ENCODE measurements around the gene LEP.
"Not testable (repeated sequence)": the region's sequence is repeated elsewhere in the genome, so short reads cannot be mapped to it uniquely, and the experiment has no call there.

Gene LEP

GRCh38 chr7:128231677-128232076 lies 9.4 kb upstream of the LEP start:
- peaks cover 9% of the 10 kb centered on the region for H3K4me1 ChIP-seq (ENCODE audit: control insufficient read depth, insufficient read depth, low read length)
- H3K27ac ChIP-seq (ENCODE audit: low read depth, low read length) = no peak overlapping the region
- H3K4me3 ChIP-seq (ENCODE audit: low read depth, low read length) = no peak overlapping the region
- no peaks in the 10 kb centered on the region for H3K36me3 ChIP-seq (ENCODE audit: control insufficient read depth, insufficient read depth, low read length)
- no peaks in the 10 kb centered on the region for H3K27me3 ChIP-seq (ENCODE audit: control insufficient read depth, insufficient read depth, low read length)
- no peaks in the 10 kb centered on the region for H3K9me3 ChIP-seq (ENCODE audit: control insufficient read depth, insufficient read depth, low read length)
- no peak overlapping the region for H3K9ac ChIP-seq (ENCODE audit: low read depth, low read length)

GRCh38 chr7:128233471-128233870 lies 7.6 kb upstream of the LEP start:
- Histone ChIP-seq H3K4me1 (ENCODE audit: control insufficient read depth, insufficient read depth, low read length) (peaks cover 9% of the 10 kb centered on the region), H3K9me3 (ENCODE audit: control insufficient read depth, insufficient read depth, low read length) (no peaks in the 10 kb centered on the region), H3K9ac (ENCODE audit: low read depth, low read length) (no peak overlapping the region), H3K27ac (ENCODE audit: low read depth, low read length) (no peak overlapping the region), H3K36me3 (ENCODE audit: control insufficient read depth, insufficient read depth, low read length) (no peaks in the 10 kb centered on the region), H3K27me3 (ENCODE audit: control insufficient read depth, insufficient read depth, low read length) (no peaks in the 10 kb centered on the region), H3K4me3 (ENCODE audit: low read depth, low read length) (no peak overlapping the region)

GRCh38 chr7:128234476-128235026 lies 6.5 kb upstream of the LEP start:
- Histone ChIP-seq H3K4me1 (ENCODE audit: control insufficient read depth, insufficient read depth, low read length) (peaks cover 6% of the 10 kb centered on the region), H3K9me3 (ENCODE audit: control insufficient read depth, insufficient read depth, low read length) (no peaks in the 10 kb centered on the region), H3K27ac (ENCODE audit: low read depth, low read length) (no peak overlapping the region), H3K36me3 (ENCODE audit: control insufficient read depth, insufficient read depth, low read length) (no peaks in the 10 kb centered on the region), H3K9ac (ENCODE audit: low read depth, low read length) (no peak overlapping the region), H3K4me3 (ENCODE audit: low read depth, low read length) (no peak overlapping the region), H3K27me3 (ENCODE audit: control insufficient read depth, insufficient read depth, low read length) (no peaks in the 10 kb centered on the region)

GRCh38 chr7:128235471-128235870 lies 5.6 kb upstream of the LEP start:
- Histone ChIP-seq H3K4me1 (ENCODE audit: control insufficient read depth, insufficient read depth, low read length) (no peaks in the 10 kb centered on the region), H3K9ac (ENCODE audit: low read depth, low read length) (no peak overlapping the region), H3K27me3 (ENCODE audit: control insufficient read depth, insufficient read depth, low read length) (no peaks in the 10 kb centered on the region), H3K27ac (ENCODE audit: low read depth, low read length) (no peak overlapping the region), H3K36me3 (ENCODE audit: control insufficient read depth, insufficient read depth, low read length) (no peaks in the 10 kb centered on the region), H3K4me3 (ENCODE audit: low read depth, low read length) (no peak overlapping the region), H3K9me3 (ENCODE audit: control insufficient read depth, insufficient read depth, low read length) (0 out of 2 replicates have a peak, but pooled peaks cover 5% of the 10 kb centered on the region)

GRCh38 chr7:128236924-128237586 lies 4.0 kb upstream of the LEP start:
- no peak overlapping the region for H3K9ac ChIP-seq (ENCODE audit: low read depth, low read length)
- H3K9me3 ChIP-seq (ENCODE audit: control insufficient read depth, insufficient read depth, low read length) = 0 out of 2 replicates have a peak, but pooled peaks cover 5% of the 10 kb centered on the region
- H3K4me1 ChIP-seq (ENCODE audit: control insufficient read depth, insufficient read depth, low read length) = no peaks in the 10 kb centered on the region
- H3K27me3 ChIP-seq (ENCODE audit: control insufficient read depth, insufficient read depth, low read length) = no peaks in the 10 kb centered on the region
- no peaks in the 10 kb centered on the region for H3K36me3 ChIP-seq (ENCODE audit: control insufficient read depth, insufficient read depth, low read length)
- H3K4me3 ChIP-seq (ENCODE audit: low read depth, low read length) = no peak overlapping the region
- no peak overlapping the region for H3K27ac ChIP-seq (ENCODE audit: low read depth, low read length)

GRCh38 chr7:128239146-128239545 lies 1.9 kb upstream of the LEP start:
- not testable (repeated sequence) for H3K27me3 ChIP-seq (ENCODE audit: control insufficient read depth, insufficient read depth, low read length); H3K4me3 ChIP-seq (ENCODE audit: low read depth, low read length); H3K9me3 ChIP-seq (ENCODE audit: control insufficient read depth, insufficient read depth, low read length); H3K4me1 ChIP-seq (ENCODE audit: control insufficient read depth, insufficient read depth, low read length); H3K36me3 ChIP-seq (ENCODE audit: control insufficient read depth, insufficient read depth, low read length); H3K9ac ChIP-seq (ENCODE audit: low read depth, low read length); H3K27ac ChIP-seq (ENCODE audit: low read depth, low read length)

GRCh38 chr7:128242661-128243060 lies 1.6 kb downstream of the LEP start:
- H3K36me3 ChIP-seq (ENCODE audit: control insufficient read depth, insufficient read depth, low read length) = no peaks in the 10 kb centered on the region
- H3K4me1 ChIP-seq (ENCODE audit: control insufficient read depth, insufficient read depth, low read length) = no peaks in the 10 kb centered on the region
- H3K27ac ChIP-seq (ENCODE audit: low read depth, low read length) = no peak overlapping the region
- no peaks in the 10 kb centered on the region for H3K27me3 ChIP-seq (ENCODE audit: control insufficient read depth, insufficient read depth, low read length)
- no peak overlapping the region for H3K4me3 ChIP-seq (ENCODE audit: low read depth, low read length)
- H3K9me3 ChIP-seq (ENCODE audit: control insufficient read depth, insufficient read depth, low read length) = 0 out of 2 replicates have a peak, but pooled peaks cover 5% of the 10 kb centered on the region
- no peak overlapping the region for H3K9ac ChIP-seq (ENCODE audit: low read depth, low read length)

GRCh38 chr7:128243273-128243672 lies 2.2 kb downstream of the LEP start:
- no peaks in the 10 kb centered on the region for H3K36me3 ChIP-seq (ENCODE audit: control insufficient read depth, insufficient read depth, low read length)
- 0 out of 2 replicates have a peak, but pooled peaks cover 5% of the 10 kb centered on the region for H3K9me3 ChIP-seq (ENCODE audit: control insufficient read depth, insufficient read depth, low read length)
- no peak overlapping the region for H3K4me3 ChIP-seq (ENCODE audit: low read depth, low read length)
- H3K27me3 ChIP-seq (ENCODE audit: control insufficient read depth, insufficient read depth, low read length) = no peaks in the 10 kb centered on the region
- H3K27ac ChIP-seq (ENCODE audit: low read depth, low read length) = no peak overlapping the region
- no peak overlapping the region for H3K9ac ChIP-seq (ENCODE audit: low read depth, low read length)
- no peaks in the 10 kb centered on the region for H3K4me1 ChIP-seq (ENCODE audit: control insufficient read depth, insufficient read depth, low read length)

- Histone ChIP-seq H3K4me3 (ENCODE audit: low read depth, low read length) (no peak overlapping the region), H3K9ac (ENCODE audit: low read depth, low read length) (no peak overlapping the region), H3K9me3 (ENCODE audit: control insufficient read depth, insufficient read depth, low read length) (0 out of 2 replicates have a peak, but pooled peaks cover 5% of the 10 kb centered on the region), H3K27me3 (ENCODE audit: control insufficient read depth, insufficient read depth, low read length) (no peaks in the 10 kb centered on the region), H3K27ac (ENCODE audit: low read depth, low read length) (no peak overlapping the region), H3K4me1 (ENCODE audit: control insufficient read depth, insufficient read depth, low read length) (no peaks in the 10 kb centered on the region), H3K36me3 (ENCODE audit: control insufficient read depth, insufficient read depth, low read length) (no peaks in the 10 kb centered on the region)
Measured at GRCh38 chr7:128244861-128245260, 3.8 kb downstream of the LEP start.

GRCh38 chr7:128247108-128247507 lies 6.0 kb downstream of the LEP start:
- Histone ChIP-seq H3K9me3 (ENCODE audit: control insufficient read depth, insufficient read depth, low read length) (no peaks in the 10 kb centered on the region), H3K4me1 (ENCODE audit: control insufficient read depth, insufficient read depth, low read length) (no peaks in the 10 kb centered on the region), H3K27ac (ENCODE audit: low read depth, low read length) (no peak overlapping the region), H3K36me3 (ENCODE audit: control insufficient read depth, insufficient read depth, low read length) (no peaks in the 10 kb centered on the region), H3K27me3 (ENCODE audit: control insufficient read depth, insufficient read depth, low read length) (no peaks in the 10 kb centered on the region), H3K9ac (ENCODE audit: low read depth, low read length) (no peak overlapping the region), H3K4me3 (ENCODE audit: low read depth, low read length) (no peak overlapping the region)

GRCh38 chr7:128247640-128248194 lies 6.6 kb downstream of the LEP start:
- Histone ChIP-seq H3K27me3 (ENCODE audit: control insufficient read depth, insufficient read depth, low read length) (no peaks in the 10 kb centered on the region), H3K36me3 (ENCODE audit: control insufficient read depth, insufficient read depth, low read length) (no peaks in the 10 kb centered on the region), H3K9me3 (ENCODE audit: control insufficient read depth, insufficient read depth, low read length) (no peaks in the 10 kb centered on the region), H3K9ac (ENCODE audit: low read depth, low read length) (no peak overlapping the region), H3K27ac (ENCODE audit: low read depth, low read length) (no peak overlapping the region), H3K4me3 (ENCODE audit: low read depth, low read length) (no peak overlapping the region), H3K4me1 (ENCODE audit: control insufficient read depth, insufficient read depth, low read length) (no peaks in the 10 kb centered on the region)
